ENCODE measurements around the gene CARD18. TPM values are rescaled to one million over a fixed set of nuclear protein-coding genes. Genes with fewer than 3 reads are reported as not detected.

Gene CARD18
- total RNA-seq, 6 experiments from 2014 or later: not detected

DNA sequence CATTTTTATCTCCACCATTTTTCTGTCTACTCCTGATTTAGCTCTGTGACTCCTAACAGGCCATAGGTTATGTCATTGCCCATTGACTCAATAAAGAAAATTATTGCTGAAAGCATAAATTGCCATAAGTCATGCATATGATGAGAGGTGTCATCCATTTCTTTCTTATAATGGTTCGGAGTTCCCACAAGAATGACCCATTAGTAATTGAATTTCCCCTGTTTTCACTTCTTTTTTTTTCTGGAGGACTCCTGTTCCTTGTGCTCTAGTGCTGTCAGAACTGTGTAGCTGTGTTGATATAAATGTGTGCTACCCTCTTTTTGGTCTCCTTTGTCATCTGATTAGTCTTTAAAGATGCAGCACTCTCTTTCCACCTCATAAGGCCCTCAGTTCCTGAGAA is 22.9 kb upstream of the CARD18 start:
- DNase-seq: no peak
- TF ChIP-seq, protein P1, sequence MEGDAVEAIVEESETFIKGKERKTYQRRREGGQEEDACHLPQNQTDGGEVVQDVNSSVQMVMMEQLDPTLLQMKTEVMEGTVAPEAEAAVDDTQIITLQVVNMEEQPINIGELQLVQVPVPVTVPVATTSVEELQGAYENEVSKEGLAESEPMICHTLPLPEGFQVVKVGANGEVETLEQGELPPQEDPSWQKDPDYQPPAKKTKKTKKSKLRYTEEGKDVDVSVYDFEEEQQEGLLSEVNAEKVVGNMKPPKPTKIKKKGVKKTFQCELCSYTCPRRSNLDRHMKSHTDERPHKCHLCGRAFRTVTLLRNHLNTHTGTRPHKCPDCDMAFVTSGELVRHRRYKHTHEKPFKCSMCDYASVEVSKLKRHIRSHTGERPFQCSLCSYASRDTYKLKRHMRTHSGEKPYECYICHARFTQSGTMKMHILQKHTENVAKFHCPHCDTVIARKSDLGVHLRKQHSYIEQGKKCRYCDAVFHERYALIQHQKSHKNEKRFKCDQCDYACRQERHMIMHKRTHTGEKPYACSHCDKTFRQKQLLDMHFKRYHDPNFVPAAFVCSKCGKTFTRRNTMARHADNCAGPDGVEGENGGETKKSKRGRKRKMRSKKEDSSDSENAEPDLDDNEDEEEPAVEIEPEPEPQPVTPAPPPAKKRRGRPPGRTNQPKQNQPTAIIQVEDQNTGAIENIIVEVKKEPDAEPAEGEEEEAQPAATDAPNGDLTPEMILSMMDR (IDR thresholded peaks at IDR 0.05): no peak
- TF ChIP-seq POLR2A (IDR thresholded peaks at IDR 0.05): no peak

DNA sequence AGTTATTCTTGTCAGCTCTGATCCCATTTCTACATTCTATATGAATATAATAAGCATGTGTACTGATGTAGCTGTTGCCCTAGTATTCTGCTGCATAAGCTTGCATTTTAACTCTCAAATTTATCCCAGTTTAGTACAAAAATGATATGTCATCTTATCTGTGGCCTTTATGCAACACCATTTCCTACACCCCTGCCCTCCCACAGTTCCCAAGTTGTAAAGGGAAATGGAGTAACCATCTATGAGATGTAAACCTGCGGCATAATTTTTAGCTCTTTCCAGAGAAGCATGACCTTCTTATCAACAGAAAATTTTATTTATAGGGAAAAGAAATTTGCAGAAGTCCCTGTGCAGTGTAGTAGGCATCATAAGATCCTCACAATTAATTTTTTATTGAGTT is 18.9 kb upstream of the CARD18 start:
- Histone ChIP-seq H3K9me3 (no peaks in the 10 kb centered on the region), H3K36me3 (no peaks in the 10 kb centered on the region), H3K27me3 (no peaks in the 10 kb centered on the region), H3K27ac (no peak overlapping the region), H3K4me3 (no peak overlapping the region), H3K4me1 (no peaks in the 10 kb centered on the region)
- TF ChIP-seq, protein P1 (IDR thresholded peaks at IDR 0.05): no peak
- TF ChIP-seq POLR2A (IDR thresholded peaks at IDR 0.05): no peak
- DNase-seq (no peak), ATAC-seq (no peak)
- intact Hi-C loops (cut with DNase I): no loop called here
- WGBS (ENCODE audit: insufficient coverage, low coverage, low lambda C conversion rate, missing lambda C conversion rate): 47% methylated on average over 1 of the region's 1 CpG

More for the DNA sequence above, 22.9 kb upstream of the CARD18 start:
- WGBS (ENCODE audit: insufficient coverage, low coverage, low lambda C conversion rate, missing lambda C conversion rate): 58% methylated on average over 1 of the region's 1 CpG
- H3K36me3 ChIP-seq: no peaks in the 10 kb centered on the region
- H3K4me3 ChIP-seq: no peak overlapping the region
- intact Hi-C loops (cut with DNase I): no loop called here
- no peaks in the 10 kb centered on the region for H3K4me1 ChIP-seq
- no peaks in the 10 kb centered on the region for H3K9me3 ChIP-seq
- no peak for ATAC-seq
- H3K27ac ChIP-seq: no peak overlapping the region
- no peaks in the 10 kb centered on the region for H3K27me3 ChIP-seq

DNA sequence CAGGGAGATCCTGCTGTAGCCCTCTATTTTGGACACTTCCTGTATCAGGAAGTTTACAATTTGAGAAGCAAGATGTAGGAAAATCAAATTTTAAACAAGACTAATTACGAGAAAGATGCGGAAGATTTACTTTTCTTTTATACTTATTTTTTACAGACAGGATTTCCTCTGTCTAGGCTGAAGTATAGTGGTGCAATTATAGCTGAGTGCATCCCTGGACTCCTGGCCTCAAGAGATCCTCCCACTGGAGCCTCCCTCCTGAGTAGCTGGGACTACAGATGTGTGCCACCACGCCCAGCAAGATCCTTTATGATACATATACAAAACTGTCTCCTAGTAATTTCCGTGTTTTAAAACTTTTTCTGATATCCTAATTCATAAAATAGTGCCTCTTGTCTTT is 17.2 kb upstream of the CARD18 start:
- ATAC-seq (no peak), DNase-seq (no peak)
- no peaks in the 10 kb centered on the region for H3K36me3 ChIP-seq
- no peak overlapping the region for H3K4me3 ChIP-seq
- WGBS (ENCODE audit: insufficient coverage, low coverage, low lambda C conversion rate, missing lambda C conversion rate): 48% methylated on average over 4 of the region's 4 CpGs
- no peak overlapping the region for H3K27ac ChIP-seq
- no peaks in the 10 kb centered on the region for H3K4me1 ChIP-seq
- intact Hi-C loops (cut with DNase I): no loop called here
- no peaks in the 10 kb centered on the region for H3K9me3 ChIP-seq
- no peak for TF ChIP-seq POLR2A (IDR thresholded peaks at IDR 0.05)
- TF ChIP-seq, protein P1 (IDR thresholded peaks at IDR 0.05): no peak
- no peaks in the 10 kb centered on the region for H3K27me3 ChIP-seq

DNA sequence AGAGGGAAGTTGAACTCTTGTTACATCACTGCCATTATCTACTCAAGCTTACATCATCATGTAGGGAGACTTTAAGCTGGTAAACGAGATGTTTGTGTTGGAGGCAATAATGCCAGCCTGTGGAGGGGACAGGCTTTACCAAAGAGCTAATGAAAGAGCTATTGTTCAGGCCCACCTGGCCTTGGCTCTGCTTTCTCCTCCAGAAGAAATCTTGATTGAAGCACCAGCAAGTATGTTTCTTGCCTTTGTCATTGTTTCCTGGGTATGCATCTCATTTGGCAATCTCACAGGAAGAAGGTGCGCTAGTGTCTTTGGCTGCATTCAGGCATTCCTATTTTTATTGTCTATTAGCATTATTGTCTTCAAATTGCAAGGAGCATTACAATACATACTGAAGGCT is 16.7 kb upstream of the CARD18 start:
- DNase-seq (no peak), ATAC-seq (no peak)
- no peaks in the 10 kb centered on the region for H3K36me3 ChIP-seq
- no peaks in the 10 kb centered on the region for H3K27me3 ChIP-seq
- intact Hi-C loops (cut with DNase I): no loop called here
- 29% methylated on average over 2 of the region's 2 CpGs for WGBS (ENCODE audit: insufficient coverage, low coverage, low lambda C conversion rate, missing lambda C conversion rate)
- TF ChIP-seq POLR2A (IDR thresholded peaks at IDR 0.05): no peak
- TF ChIP-seq, protein P1 (IDR thresholded peaks at IDR 0.05): no peak
- H3K27ac ChIP-seq: no peak overlapping the region
- H3K4me1 ChIP-seq: no peaks in the 10 kb centered on the region
- H3K9me3 ChIP-seq: no peaks in the 10 kb centered on the region
- H3K4me3 ChIP-seq: no peak overlapping the region

DNA sequence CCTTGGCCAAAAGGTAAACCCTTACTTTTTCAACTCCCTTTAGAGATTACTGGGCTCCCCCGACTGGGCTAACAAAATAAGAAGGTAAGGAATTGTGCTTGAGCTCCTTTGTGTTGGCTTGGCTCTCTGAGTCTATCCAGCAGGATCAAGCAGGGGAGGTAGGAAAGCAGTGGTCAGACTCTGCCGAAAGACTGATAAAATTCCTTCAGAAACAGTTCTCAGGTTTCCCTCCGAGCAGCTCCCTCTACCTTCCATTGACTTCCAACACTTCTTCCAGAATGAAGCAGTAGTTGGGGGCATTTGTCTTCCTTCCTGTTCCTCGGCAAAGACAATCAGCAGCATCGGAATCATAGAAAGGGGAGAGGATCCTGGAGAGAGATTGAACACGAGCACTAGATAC is 16.1 kb upstream of the CARD18 start:
- H3K4me3 ChIP-seq: no peak overlapping the region
- H3K9me3 ChIP-seq: no peaks in the 10 kb centered on the region
- H3K27ac ChIP-seq: no peak overlapping the region
- DNase-seq (no peak), ATAC-seq (no peak)
- H3K36me3 ChIP-seq: no peaks in the 10 kb centered on the region
- no peaks in the 10 kb centered on the region for H3K4me1 ChIP-seq
- whole genome bisulfite sequencing (ENCODE audit: insufficient coverage, low coverage, low lambda C conversion rate, missing lambda C conversion rate): 49% methylated on average over 6 of the region's 6 CpGs
- H3K27me3 ChIP-seq: no peaks in the 10 kb centered on the region
- TF ChIP-seq, protein P1 (IDR thresholded peaks at IDR 0.05): no peak
- TF ChIP-seq POLR2A (IDR thresholded peaks at IDR 0.05): no peak
- intact Hi-C loops (cut with DNase I): no loop called here
